RPMI8226 (cell line): ENCODE data around the gene DES.
A peak's percentile ranks its signal among the peaks of the same experiment; 100 is the strongest.

Source experiments
- DNase-seq: peaks from one replicate; pipeline ENCODE4 v3.0.0-alpha.2; 2015

Gene DES

DNA sequence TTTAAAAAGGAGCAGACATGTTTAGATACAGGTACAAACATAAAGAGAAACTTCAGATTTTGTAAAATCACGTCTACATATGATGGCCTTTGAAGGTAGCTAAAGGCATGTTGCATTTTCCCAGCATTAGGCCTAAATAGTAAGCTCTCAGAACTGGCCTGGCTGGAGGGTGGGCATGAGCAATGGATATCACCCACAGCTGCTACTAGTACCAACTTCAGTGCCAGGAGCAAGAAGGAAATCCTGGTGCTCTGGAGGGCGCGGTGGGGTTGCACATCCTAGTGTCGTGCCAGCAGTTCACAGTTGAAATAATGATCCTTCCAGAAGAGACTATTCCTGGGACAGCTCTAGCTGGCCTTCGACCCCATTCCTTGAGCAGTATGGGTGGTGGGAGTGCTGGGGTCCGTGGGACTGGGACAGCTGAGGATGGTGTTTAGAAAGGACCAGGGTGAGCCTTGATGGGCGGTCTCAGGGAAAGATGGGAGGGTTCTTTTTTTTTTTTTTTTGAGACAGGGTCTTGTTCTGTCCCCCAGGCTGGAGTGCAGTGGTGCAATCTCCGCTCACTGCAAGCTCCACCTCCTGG, 4.9 kb downstream of the DES start:
- no peak for DNase-seq

DNA sequence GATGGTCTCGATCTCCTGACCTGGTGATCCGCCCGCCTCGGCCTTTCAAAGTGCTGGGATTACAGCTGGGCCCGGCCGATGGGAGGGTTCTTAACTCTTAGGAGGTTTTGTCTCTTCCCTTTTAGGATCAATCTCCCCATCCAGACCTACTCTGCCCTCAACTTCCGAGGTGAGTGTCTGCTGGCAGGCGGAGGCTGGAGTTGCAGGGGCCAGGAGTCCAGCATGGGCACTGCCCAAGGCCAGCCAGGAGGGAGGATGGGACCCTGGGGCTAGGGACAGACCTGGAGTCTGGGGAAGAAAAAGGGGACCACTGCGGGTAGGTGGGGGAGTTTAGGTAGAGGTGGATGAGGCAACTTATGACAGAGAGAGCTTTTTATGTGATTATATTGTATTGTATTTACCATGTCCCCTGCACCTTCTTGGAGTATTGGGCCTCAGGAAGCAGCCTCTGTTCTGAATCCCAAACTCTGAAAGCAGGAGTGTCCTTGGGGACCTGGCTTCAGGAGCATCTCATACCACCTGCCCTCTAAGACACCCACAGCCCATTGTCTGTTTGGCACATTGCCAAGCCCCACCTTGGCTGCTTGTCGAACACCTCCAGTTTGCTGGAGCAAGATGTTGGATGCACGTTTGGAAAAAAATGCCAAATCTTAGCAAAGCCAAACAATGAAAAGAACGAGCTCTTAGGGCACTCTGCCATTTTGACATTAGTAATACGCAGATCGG, 5.6 kb downstream of the DES start:
- DNase-seq = no peak

DNA sequence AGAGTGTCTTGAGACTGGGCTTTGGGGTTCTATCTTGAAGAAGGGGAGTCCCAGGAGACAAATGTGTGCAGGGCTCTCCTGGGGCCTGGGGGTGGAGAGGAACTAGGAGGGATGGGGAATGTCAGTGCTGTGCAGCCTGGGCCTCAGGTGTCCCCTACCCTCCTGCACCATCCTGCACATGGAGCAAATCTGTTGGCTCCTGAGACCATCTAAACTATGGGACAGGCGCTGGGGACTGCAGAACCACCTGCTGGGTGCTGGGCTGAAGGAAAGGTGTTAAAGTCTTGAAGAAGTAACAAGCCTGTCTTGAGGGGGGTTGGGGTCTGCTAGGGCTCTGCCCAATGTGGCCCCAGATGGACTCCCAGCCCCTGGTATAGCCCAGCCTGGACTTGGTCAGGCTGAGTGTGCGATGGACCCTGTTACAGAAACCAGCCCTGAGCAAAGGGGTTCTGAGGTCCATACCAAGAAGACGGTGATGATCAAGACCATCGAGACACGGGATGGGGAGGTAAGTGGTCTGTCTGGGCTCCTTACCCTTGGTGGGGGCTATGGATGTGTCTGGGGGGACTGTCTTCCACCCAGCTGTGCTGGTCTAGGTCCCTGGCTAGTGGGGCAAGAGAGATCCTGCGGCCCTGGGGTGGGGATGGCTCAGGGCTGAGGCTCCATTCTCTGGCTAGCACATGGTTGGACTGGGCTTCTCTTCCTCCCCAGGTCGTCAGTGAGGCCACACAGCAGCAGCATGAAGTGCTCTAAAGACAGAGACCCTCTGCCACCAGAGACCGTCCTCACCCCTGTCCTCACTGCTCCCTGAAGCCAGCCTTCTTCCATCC, 7.3 kb downstream of the DES start:
- no peak for DNase-seq

DNA sequence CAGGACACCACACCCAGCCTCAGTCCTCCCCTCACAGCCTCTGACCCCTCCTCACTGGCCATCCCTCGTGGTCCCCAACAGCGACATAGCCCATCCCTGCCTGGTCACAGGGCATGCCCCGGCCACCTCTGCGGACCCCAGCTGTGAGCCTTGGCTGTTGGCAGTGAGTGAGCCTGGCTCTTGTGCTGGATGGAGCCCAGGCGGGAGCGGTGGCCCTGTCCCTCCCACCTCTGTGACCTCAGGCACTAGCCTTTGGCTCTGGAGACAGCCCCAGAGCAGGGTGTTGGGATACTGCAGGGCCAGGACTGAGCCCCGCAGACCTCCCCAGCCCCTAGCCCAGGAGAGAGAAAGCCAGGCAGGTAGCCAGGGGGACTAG, 7.9 kb downstream of the DES start:
- DNase-seq = no peak

DNA sequence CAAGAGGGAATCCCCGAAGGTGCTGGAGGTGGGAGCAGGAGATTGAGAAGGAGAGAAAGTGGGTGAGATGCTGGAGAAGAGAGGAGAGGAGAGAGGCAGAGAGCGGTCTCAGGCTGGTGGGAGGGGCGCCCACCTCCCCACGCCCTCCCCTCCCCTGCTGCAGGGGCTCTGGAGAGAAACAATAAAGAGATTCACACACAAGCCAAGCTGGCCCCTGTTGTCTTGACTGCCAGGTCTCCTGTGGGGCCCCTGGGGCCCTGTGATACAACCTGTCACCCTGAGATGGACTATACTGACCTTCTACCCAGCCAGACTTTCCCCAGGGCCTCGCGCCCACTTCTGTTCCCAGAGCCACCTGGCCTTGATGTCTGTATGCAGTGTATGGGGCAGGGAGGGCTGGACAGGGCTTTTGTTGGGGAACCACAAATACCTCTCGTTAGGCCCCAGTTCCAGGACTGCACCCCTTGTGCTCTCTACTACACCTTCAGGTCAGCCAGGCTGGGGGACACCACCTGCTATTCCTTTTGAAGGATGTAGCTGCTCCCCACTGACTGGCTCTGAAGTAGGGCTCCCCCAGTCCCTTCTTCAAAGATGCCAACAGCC, 8.5 kb downstream of the DES start:
- DNase-seq = no peak

DNA sequence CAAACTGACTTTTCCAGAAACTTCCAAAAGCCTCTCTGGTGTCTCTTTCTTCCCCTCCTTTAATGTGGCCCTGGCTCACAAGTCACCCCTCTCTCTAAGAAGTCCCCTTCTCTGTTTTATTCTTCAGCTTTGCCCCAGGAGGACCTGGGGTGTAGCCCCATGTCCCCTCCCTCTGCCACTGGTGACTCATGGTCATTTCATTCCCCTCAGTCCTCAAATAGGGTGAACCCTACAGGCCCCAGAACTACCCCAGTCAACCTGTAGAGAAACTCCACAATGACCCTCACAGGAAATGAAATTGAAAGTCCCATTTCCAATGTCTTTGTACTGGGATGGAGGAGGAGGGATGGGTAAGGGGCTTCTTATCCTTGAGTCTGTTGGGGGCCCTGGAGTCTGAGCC, 10.3 kb downstream of the DES start:
- no peak for DNase-seq

DNA sequence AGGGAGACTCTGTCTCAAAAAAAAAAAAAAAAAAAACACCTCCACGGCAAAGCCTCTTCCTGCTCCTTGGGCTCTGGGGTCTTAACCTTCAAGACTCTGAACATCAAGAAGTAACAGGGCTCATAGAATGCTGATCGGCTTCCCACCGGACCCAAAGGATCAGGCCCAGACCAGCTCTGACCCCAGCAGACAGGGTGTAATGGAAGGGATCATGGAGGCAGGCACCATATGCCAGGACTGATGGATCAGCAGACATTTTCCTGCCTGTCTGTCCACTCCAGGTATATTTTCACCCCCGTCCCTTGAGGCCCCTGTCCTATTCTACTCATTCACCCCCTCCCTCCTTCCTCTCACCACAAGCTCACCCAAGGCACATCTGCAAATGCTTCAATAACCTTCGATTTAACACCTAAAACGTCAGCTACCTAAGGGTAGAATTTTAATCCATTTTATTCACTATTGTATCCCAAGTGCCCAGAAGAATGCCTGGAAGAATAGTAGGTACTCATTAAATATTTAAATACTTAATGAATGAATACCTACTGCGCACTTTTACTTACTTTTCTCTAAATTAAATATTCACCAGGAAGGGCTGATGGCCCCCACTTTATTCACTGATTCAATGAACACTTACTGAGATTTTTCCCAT, 11.9 kb downstream of the DES start:
- DNase-seq = no peak

DNA sequence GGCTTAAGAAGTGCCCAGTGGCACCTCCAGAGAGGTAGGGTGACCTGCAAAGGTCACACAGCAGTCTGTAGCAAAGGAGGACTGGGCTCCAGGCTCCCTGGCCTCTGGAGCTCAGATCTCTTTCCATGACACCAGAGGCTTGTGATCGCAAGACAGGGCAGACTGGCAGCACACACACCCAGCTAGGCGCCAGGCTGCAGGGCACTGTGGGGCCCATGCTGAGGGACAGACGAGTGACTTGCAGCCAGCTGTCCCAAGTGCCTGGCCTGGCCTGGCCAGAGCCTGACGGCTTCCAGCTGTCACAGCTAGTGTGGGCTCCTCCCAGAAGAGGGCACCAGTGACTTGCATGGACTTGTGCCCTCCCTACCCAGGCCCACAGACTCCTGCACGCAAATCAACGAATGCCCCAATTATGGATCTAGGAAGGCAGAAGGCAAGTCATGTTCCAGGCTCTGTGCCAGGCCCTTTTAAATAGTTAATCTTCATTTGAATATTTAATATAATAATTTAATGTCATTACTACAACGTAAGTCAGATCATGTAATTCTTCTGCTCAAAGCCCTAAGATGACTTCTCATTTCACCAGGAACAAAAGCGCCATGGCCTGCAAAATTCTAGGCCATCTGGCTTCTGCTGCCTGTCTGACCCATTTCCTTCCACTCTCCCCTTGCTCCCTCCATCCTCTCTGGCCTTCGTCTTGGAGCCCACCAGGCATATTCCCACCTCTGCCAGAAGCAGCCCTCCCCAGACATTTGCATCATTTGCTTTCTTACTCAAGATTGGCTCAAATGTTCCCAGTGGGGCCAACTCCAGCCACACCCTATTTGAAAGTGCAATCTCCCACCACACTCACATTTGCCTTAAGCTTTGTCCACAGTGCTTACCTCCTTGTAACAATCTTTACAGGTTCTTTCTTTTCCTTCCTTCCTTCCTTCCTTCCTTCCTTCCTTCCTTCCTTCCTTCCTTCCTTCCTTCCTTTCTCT, 12.7 kb downstream of the DES start:
- peak; percentile 37 for DNase-seq

DNA sequence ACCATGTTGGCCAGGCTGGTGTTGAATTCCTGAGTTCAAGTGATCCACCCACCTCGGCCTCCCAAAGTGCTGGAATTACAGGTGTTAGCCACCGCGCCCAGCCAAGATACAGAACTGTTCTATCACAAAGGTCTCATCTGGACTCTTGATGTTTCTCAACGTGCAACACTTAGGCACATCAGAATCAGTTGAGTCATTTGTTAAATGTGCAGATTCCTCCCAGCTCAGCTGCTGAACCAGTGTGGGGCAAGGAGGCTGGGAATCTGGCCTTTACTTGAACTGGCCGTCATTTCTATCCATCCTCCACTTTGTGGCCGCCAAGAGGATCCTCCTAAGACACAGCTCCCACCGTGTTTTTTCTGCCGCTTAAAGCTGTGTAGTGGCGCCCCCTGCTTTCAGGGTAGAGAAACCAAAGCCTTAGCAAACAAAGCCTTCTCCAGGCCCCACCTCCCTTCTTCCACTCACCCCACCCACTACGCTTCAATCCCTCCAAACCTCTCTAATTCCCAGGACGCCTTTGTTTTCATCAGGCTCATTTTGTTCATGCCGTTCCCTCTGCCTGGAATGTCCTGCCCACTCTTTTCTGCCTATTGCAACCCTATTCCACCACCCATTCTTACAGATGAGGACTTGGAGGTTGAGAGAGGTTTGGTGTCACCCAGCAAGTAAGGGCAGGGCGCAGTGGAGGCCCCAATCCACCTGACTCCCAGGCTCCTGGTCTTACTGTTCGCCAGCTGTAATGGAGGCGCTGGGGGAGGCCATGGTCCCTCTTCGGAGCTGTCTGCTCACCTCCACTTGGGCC, 15.7 kb downstream of the DES start:
- peak; percentile 44 for DNase-seq

DNA sequence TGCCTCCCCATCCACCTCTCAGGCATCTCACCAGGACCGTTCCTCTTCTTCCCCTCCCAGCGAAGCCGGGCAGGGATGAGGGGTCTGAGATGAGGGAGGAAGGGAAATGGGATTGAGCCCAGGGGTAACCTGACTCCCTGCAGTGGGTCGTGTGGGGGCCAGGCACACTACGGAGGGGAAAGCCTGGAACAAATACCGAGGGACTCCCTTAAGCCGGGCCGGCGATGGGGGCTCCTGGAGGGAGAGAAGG, 16.2 kb downstream of the DES start:
- no peak for DNase-seq

DNA sequence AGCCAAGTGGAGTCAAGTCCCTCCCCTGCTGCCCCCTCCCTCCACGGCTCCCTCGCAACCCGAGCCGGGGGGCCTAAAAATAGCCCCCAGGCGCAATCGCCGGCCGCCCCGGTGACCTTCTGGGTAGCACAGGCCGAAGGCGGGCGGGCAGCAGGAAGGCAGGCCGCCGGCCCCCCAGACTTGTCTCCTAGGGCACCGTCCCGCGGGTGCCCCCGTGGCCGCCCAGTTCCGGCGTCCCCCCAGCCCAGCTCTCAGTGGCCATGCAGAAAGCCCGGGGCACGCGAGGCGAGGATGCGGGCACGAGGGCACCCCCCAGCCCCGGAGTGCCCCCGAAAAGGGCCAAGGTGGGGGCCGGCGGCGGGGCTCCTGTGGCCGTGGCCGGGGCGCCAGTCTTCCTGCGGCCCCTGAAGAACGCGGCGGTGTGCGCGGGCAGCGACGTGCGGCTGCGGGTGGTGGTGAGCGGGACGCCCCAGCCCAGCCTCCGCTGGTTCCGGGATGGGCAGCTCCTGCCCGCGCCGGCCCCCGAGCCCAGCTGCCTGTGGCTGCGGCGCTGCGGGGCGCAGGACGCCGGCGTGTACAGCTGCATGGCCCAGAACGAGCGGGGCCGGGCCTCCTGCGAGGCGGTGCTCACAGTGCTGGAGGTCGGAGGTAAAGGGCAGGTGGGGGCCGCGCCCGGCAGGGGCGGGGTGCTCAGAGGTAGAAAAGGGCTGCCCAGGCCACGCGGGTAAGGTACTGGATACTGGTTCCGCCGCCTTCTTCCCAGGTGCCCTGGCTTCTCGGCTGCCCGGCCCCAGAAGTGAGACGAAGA, 16.7 kb downstream of the DES start, which contains the start of gene SPEG:
TSS of gene SPEG (plus strand) at position 126 of the 808 bp plus-strand sequence. CDS start at position 261, 135 bp downstream.
- no peak for DNase-seq

DNA sequence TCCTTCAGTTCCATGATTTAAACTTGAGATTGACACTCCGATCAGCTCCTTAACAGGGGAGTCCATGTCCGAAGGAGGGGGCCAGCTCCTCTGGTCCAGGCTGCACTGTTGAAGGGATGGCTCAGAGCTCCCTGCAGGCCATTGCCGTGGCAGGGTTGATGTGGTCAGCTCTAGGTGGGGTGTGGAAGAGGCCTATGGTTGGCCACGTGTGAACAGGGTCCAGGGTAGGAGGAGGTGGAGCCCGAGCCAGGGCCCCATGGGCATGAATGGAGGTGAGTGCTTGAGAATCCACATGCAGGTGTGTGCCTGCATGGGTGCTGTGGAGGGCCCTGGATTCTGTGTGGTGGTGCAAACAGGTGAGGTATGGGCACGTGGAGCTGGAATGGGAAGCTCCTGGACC, 17.5 kb downstream of the DES start:
- DNase-seq = no peak

DNA sequence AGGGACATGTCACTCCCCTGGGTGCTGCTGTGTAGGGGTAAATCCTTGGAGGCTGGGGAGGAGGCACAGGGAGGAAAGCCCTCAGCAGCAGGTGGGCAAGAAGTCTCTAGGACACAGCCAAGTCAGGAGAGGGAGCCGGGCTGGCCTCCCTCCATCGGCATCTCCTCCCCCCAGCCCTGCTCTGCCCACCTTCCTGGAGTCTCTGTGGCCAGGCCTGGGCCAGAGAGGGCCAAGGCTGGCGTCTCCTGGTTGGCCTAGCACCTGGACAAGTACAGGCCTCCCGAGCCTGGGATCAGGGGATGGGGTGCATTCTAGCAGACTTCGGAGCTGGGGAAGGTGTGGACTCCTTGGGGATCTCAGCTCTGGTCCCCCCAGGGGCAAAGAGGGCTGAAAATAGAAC, 18.3 kb downstream of the DES start:
- DNase-seq = no peak

DNA sequence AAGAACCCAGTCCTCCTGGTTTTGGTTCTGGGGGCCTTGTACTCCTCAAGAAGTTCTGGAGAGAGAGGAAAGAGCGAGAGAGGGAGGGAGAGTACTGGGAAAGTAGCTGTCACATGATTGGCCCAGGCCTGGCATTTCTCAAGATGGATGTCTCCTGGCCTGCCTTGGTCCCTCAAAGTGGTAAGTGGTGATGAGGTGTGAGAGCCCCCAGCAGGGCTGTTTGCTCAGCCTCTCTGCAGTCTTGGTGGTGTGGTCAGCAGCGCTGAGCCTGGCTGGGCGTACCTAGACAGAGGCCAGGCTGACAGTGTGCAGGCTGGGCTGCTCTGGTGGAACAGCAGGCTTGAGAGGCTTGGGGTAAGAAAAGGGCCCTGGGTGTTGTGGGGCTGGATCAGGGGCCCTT, 19.0 kb downstream of the DES start:
- DNase-seq = no peak

DNA sequence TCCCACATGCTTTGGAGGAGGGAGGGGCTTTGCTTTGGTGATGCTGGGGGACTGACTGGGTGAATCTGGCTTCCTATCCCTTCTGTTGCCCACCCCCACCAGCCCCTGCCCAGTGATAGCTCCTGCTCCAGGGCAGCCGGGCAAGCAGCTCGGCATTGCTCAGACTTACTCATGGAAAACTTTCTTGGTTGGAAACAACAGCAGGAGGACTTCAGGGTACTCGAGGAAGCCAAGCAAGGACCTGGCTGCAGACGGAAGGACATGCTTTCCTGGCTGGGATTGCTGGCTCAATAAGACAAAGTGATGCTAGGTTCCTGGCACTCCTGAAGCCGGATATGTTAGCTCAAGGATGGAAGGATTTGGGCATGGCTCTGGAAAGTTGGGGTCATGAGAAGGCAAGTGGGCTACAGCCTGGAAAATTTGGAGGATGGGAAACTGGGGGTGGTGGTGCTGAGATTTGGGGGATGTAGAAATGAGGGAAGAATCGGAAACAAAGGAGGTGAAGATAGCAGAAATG, 19.6 kb downstream of the DES start:
- no peak for DNase-seq

DNA sequence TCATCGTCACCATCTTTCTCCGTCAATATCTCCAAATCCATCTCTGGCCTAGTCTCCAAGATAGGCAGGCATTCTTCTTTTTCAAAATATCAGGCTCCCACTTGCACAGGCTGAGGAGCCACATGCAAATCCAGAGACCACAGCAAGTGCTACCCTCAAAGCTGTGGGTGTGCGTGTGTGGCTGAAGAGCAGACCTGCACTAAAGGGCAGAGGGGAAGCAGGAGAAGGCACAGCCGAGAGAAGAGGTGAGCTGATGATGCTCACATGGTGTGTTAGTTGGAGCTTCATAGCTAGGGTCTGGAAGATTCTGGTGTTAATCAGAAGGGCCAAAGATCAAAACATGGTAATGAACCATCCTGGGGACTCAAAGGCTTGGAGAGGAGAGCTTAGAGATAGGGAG, 20.3 kb downstream of the DES start:
- no peak for DNase-seq

DNA sequence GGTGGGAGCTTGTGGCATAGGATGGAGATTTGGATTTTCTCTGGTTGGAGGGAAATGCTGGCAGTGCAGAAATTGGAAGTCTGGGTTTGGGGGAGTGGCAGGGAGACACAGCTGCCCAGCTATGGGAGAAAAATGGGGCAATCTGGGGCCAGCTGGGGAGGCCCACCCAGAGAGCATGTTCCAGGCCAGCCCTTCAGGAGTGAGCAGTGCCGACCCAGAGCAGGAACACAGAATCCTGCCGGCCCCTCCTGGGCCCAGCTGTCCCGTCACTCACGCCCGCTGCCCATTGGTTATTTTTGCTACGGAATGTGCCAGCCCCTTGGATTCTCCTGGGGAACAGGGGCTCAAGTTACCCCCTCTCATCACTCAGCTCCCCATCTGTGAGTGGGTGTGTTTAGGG, 21.3 kb downstream of the DES start:
- no peak for DNase-seq

DNA sequence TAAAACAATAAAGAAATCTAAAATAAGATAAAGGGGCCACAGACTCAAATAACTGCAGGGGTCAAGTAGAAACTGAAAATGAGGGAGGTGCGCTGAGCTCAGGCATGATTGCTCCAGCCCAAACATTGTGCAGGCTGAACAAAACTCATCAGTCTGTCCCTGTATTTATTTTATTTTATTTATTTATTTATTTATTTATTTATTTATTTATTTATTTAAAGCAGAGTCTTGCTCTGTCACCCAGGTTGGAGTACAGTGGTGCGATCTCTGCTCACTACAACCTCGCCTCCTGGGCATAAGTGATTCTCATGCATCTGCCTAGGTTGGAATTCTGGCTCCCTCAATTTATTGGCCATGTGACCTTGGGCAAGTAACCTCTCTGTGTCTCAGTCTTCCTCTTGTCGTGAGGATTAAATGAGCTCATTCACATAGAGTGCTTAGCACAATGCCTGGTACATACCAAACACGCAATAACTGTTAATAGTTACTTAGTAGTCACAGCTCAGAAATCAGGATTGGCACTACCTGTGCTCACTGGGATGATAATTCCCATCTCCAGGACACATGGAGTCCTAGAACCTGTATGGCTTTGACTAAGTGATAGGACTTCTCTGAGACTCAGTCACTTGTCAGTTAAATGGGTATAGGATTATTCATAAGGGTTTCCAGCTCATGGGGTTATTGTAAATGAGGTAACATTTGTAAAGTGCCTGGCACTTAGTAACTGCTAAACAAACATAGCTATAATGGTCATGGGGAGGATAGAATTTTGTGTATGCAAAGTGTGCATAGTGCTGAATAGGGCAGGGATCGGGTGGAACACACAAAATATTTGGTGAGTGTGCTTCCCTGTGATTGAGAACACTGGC, 22.4 kb downstream of the DES start:
- no peak for DNase-seq
